Neural crest cell (in vitro differentiated cells): ENCODE data around the gene CSNK2B. TPM values are rescaled to one million over a fixed set of nuclear protein-coding genes. Genes with fewer than 3 reads are reported as not detected.
A peak's percentile ranks its signal among the peaks of the same experiment; 100 is the strongest.

Source experiments
- DNase-seq: peaks from one replicate; pipeline ENCODE4 v3.0.0; 2021; ENCODE audit warnings: low read depth, mixed read lengths, low spot score
- H3K27ac Mint-ChIP-seq: one replicate; pipeline ENCODE4 v1.8.0; 2021; ENCODE audit warnings: mild to moderate bottlenecking, mixed read lengths; ENCODE audit not compliant: unreplicated experiment
- H3K27me3 Mint-ChIP-seq: 2 replicates; pipeline ENCODE4 v1.8.0; 2021; ENCODE audit warnings: low read depth, mild to moderate bottlenecking, mixed read lengths
- H3K36me3 Mint-ChIP-seq: 2 replicates; pipeline ENCODE4 v1.8.0; 2021; ENCODE audit warnings: low read depth, mild to moderate bottlenecking, mixed read lengths
- H3K4me1 Mint-ChIP-seq: 2 replicates; pipeline ENCODE4 v1.8.0; 2021; ENCODE audit warnings: mixed read lengths
- H3K4me3 Mint-ChIP-seq: one replicate; pipeline ENCODE4 v1.8.0; 2021; ENCODE audit warnings: mild to moderate bottlenecking, mixed read lengths
- H3K9me3 Mint-ChIP-seq: 2 replicates; pipeline ENCODE4 v1.8.0; 2021; ENCODE audit warnings: mixed read lengths
- total RNA-seq: library from RNA; stranded (reverse); gene quantifications from 2 replicates; pipeline ENCODE4 v1.2.1, GENCODE V29; 2021
- TF ChIP-seq, protein P1 (sequence below): fragments of 200-600 bp; sonication (generic); conservative IDR thresholded peaks from 2 replicates; pipeline ENCODE4 v1.5.0; 2021; ENCODE audit warnings: antibody characterized with exemption, mild to moderate bottlenecking

CSNK2B gene
- total RNA-seq, 1 donor from 2014 or later = 188 TPM

- no peak for DNase-seq
- Mint-ChIP-seq H3K4me3 (peak overlapping the region; percentile 1), H3K4me1 (peaks cover 1% of the 10 kb centered on the region), H3K36me3 (peaks cover 32% of the 10 kb centered on the region), H3K27ac (no peak overlapping the region), H3K27me3 (peaks cover 3% of the 10 kb centered on the region), H3K9me3 (no peaks in the 10 kb centered on the region)
- TF ChIP-seq, protein P1, sequence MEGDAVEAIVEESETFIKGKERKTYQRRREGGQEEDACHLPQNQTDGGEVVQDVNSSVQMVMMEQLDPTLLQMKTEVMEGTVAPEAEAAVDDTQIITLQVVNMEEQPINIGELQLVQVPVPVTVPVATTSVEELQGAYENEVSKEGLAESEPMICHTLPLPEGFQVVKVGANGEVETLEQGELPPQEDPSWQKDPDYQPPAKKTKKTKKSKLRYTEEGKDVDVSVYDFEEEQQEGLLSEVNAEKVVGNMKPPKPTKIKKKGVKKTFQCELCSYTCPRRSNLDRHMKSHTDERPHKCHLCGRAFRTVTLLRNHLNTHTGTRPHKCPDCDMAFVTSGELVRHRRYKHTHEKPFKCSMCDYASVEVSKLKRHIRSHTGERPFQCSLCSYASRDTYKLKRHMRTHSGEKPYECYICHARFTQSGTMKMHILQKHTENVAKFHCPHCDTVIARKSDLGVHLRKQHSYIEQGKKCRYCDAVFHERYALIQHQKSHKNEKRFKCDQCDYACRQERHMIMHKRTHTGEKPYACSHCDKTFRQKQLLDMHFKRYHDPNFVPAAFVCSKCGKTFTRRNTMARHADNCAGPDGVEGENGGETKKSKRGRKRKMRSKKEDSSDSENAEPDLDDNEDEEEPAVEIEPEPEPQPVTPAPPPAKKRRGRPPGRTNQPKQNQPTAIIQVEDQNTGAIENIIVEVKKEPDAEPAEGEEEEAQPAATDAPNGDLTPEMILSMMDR = no peak
These were observed 26.8 kb upstream of the CSNK2B start for GRCh38 chr6:31639043-31639442.

DNA sequence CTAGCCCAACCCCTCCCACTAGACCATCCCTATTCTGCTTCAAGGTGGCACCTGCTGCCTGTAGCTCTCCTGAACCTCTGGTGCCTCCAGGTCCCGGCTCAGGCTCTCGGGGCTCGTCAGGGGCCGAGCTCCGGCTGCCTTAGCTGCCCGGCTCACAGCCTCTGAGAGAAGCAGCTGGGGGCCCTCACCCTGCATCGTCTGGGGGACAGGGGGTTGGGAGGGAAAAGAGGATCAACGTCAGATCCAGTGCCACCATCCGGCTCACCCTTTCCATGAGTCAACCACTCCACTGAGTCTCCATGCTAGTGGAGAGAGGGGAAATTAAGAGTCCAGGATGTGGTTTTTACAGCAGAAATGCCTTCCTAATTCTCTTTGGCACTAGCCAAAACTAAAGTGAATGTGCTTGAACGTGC is 26.4 kb upstream of the CSNK2B start:
- Mint-ChIP-seq H3K9me3 (no peaks in the 10 kb centered on the region), H3K4me1 (no peaks in the 10 kb centered on the region), H3K27me3 (peaks cover 3% of the 10 kb centered on the region), H3K4me3 (peak overlapping the region; percentile 15), H3K36me3 (peaks cover 30% of the 10 kb centered on the region), H3K27ac (no peak overlapping the region)
- TF ChIP-seq, protein P1 = no peak
- no peak for DNase-seq

DNA sequence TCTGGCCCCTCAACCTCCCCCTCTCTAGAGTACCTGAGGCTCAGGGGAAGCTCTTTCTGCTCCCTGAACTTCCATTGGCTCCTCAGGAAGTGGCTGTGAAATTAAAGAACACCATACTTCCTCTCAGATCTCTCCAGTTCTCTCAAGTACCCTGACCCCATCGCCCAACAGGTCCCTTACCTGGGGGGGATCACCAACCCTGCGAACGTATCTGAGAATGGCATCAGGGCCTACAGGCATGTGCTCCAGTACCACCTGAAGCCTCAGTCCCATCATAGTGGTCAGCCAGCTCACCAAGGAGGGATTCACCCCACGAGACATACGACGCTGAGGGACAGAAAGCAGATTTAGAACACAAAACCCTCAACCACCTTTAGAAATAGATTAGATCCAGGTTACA is 25.3 kb upstream of the CSNK2B start:
- Mint-ChIP-seq H3K4me3 (peak overlapping the region; percentile 56), H3K27ac (no peak overlapping the region), H3K9me3 (no peaks in the 10 kb centered on the region)

DNA sequence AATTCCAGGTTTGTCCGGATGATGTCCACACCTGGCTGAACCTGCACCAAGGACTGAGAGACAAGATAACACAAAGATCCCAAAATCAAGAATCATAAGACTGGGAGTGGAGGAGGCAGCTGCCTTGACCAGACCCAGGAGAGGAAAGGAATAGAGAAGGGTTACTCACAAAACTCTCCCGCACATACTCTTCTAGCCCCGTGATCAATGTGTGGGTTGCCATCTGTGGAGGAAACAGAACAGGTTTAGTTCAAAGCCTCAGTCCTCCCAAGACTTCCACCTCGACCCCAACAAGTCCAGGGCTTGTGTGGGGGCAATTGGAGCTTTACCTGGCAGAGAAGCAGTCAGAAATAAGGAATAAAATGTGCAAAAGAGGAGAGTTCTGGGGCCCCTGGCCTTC is 24.5 kb upstream of the CSNK2B start:
- no peaks in the 10 kb centered on the region for H3K9me3 Mint-ChIP-seq
- peak overlapping the region; percentile 13 for H3K4me3 Mint-ChIP-seq
- H3K27ac Mint-ChIP-seq = no peak overlapping the region
- TF ChIP-seq, protein P1 = no peak
- H3K36me3 Mint-ChIP-seq = peaks cover 34% of the 10 kb centered on the region
- no peak for DNase-seq
- no peaks in the 10 kb centered on the region for H3K4me1 Mint-ChIP-seq
- peaks cover 3% of the 10 kb centered on the region for H3K27me3 Mint-ChIP-seq

More for the DNA sequence above, 25.3 kb upstream of the CSNK2B start:
- Mint-ChIP-seq H3K4me1 (no peaks in the 10 kb centered on the region), H3K27me3 (peaks cover 3% of the 10 kb centered on the region), H3K36me3 (peaks cover 32% of the 10 kb centered on the region)
- DNase-seq = no peak
- TF ChIP-seq, protein P1 = no peak

DNA sequence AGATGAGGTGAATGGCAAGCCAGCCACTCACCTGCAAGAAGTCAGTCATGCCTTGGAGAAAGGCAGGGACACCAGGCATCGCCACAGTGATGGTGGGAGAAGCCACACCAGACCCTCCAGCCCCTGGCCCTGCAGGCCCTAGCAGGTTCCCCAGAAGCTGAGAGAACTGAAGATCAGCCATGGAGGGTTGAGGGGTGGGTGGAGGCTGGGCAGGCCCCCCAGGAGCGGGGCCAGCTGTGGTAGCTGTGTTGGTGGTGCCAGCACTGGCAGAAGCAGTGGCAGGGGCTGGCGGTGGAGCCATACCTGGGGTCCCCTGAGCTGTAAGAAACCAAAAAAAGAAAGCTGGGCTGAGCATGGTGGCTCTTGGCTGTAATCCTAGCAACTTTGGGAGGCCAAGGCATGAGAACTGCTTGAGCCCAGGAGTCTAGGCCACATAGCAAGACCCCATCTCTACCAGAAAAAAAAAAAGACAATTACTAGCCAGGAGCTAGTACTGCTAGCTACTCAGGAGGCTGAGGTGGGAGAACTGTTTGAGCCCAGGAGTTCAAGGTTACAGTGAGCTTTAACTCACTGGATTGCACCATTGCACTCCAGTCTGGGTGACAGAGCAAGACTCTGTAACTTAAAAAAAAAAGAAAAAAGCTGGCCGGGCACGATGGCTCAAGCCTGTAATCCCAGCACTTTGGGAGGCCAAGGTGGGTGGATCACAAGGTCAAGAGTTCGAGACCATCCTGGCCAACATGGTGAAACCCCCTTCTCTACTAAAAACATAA is 22.9 kb upstream of the CSNK2B start:
- Mint-ChIP-seq H3K4me3 (no peak overlapping the region), H3K9me3 (no peaks in the 10 kb centered on the region), H3K27ac (no peak overlapping the region), H3K27me3 (no peaks in the 10 kb centered on the region), H3K36me3 (peaks cover 27% of the 10 kb centered on the region), H3K4me1 (no peaks in the 10 kb centered on the region)
- TF ChIP-seq, protein P1 = no peak
- no peak for DNase-seq
